ENCODE results near the gene AFAP1L1.

AFAP1L1 gene

GRCh38 chr5:149355688-149356087, 84.0 kb downstream of the AFAP1L1 start:
- DNase-seq: no peak

- peak; percentile 4 for DNase-seq
Measured at GRCh38 chr5:149356391-149356790, 84.7 kb downstream of the AFAP1L1 start.

GRCh38 chr5:149357370-149358293, 86.0 kb downstream of the AFAP1L1 start, which contains the start of gene PCYOX1L:
Gene PCYOX1L (plus strand): TSS chr5:149358046. CDS start chr5:149358069, 23 bp downstream.
- peak; percentile 94 for DNase-seq

GRCh38 chr5:149358294-149358651, 86.6 kb downstream of the AFAP1L1 start:
- no peak for DNase-seq

- no peak for DNase-seq
Measured at GRCh38 chr5:149358868-149359495, 87.3 kb downstream of the AFAP1L1 start.

GRCh38 chr5:149360272-149360671, 88.6 kb downstream of the AFAP1L1 start:
- no peak for DNase-seq

GRCh38 chr5:149362541-149362940, 90.9 kb downstream of the AFAP1L1 start:
- no peak for DNase-seq

- DNase-seq: no peak
Measured at GRCh38 chr5:149363358-149363757, 91.7 kb downstream of the AFAP1L1 start.

GRCh38 chr5:149363936-149364335, 92.3 kb downstream of the AFAP1L1 start:
- no peak for DNase-seq

GRCh38 chr5:149364719-149365118, 93.1 kb downstream of the AFAP1L1 start:
- no peak for DNase-seq

GRCh38 chr5:149365418-149365817, 93.8 kb downstream of the AFAP1L1 start:
- DNase-seq: no peak

- DNase-seq: no peak
Measured at GRCh38 chr5:149366169-149366729, 94.6 kb downstream of the AFAP1L1 start.

GRCh38 chr5:149367249-149367971, 95.8 kb downstream of the AFAP1L1 start:
- peak; percentile 66 for DNase-seq

GRCh38 chr5:149367972-149368645, 96.5 kb downstream of the AFAP1L1 start:
- DNase-seq: no peak

GRCh38 chr5:149370878-149371277, 99.2 kb downstream of the AFAP1L1 start:
- no peak for DNase-seq

- peak; percentile 45 for DNase-seq
Measured at GRCh38 chr5:149371296-149371962, 99.8 kb downstream of the AFAP1L1 start.

- no peak for DNase-seq
Measured at GRCh38 chr5:149372076-149372795, 100.6 kb downstream of the AFAP1L1 start.

GRCh38 chr5:149372932-149373331, 101.3 kb downstream of the AFAP1L1 start:
- no peak for DNase-seq

- no peak for DNase-seq
Measured at GRCh38 chr5:149374303-149374702, 102.6 kb downstream of the AFAP1L1 start.

GRCh38 chr5:149374801-149375200, 103.1 kb downstream of the AFAP1L1 start:
- DNase-seq: no peak

GRCh38 chr5:149375434-149375833, 103.8 kb downstream of the AFAP1L1 start:
- no peak for DNase-seq
